ENCODE measurements around the gene UBL4A. TPM values are rescaled to one million over a fixed set of nuclear protein-coding genes. Genes with fewer than 3 reads are reported as not detected.

Gene UBL4A
- total and polyA plus RNA-seq, 9 of the 15 experiments (the other 6 are each of a cell fraction or from before 2014, with no cell fraction given) = 15.2 to 140 (median 100) TPM

DNA sequence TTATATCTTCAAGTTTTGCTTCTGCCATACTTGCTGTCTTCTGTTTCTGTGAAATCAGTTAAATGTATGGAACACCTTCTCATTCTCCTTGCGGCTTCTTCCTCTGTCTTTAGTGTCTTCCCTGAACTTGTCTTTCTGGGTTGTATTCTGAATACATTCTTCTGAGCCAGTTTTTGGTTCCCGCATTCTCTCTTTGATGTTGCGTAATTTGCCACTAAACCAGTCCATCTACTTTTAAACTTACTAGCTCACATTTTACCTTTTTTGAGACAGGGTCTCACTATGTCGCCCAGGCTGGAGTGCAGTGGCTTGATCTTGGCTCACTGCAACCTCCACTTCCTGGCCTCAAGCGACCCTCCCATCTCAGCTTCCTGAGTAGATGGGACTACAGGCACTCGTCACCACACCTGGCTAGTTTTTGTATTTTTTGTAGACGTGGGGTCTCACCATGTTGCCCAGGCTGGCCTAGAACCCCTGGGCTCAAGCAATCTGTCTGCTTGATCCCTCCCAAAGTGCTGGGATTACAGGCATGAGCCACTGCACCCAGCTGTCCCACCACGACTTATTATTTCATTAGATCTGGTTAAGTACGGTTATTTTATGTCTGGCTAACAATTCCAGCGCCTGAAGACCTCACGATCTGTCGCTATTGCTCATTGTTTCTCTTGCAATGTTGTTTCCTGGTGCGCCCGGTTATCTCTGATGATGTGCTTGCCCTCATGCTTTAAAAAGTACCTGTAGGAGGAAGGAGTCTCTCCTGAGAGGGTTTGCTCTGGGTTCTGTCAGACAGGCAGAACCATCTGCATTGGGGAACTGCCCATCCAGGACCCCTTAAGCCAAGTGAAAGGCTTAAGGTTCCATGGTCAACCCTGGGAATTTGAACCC lies 39.4 kb upstream of the UBL4A start:
- Histone ChIP-seq H3K4me3 (no peak overlapping the region), H4K20me1 (replicated peaks; ENCODE audit: control insufficient read depth, insufficient read depth, low read length) (no peaks in the 10 kb centered on the region), H3K9ac (ENCODE audit: insufficient read depth in 1 of 2, low read depth in 2 of 2, low read length in 2 of 2) (no peak overlapping the region), H3K9me1 (ENCODE audit: control insufficient read depth, insufficient read depth, low read length) (no peaks in the 10 kb centered on the region), H3K79me2 (ENCODE audit: control insufficient read depth, insufficient read depth, low read length) (no peaks in the 10 kb centered on the region), H3K4me1 (replicated peaks in 1 of 2; ENCODE audit: control insufficient read depth in 2 of 2, insufficient read depth in 2 of 2, low read length in 2 of 2) (peaks cover 8 to 16% of the 10 kb centered on the region in 2 experiments; a peak in 3 of 5 replicates), H3K4me2 (ENCODE audit: insufficient read depth, low read length) (no peak overlapping the region), H2AFZ (ENCODE audit: low read depth, low read length) (no peak overlapping the region), H3K27me3 (ENCODE audit: control insufficient read depth in 2 of 2, insufficient read depth in 2 of 2, low read length in 2 of 2) (no peaks in the 10 kb centered on the region), H3K36me3 (ENCODE audit: control insufficient read depth, insufficient read depth, low read length) (peaks cover 8% of the 10 kb centered on the region; the same call in 2 of the 3 replicates), H3K27ac (ENCODE audit: extremely low read depth, low read depth, low read length) (no peak overlapping the region), H3K9me3 (replicated peaks; ENCODE audit: control insufficient read depth, insufficient read depth, low read depth, low read length) (no peaks in the 10 kb centered on the region)
- no TSS peak for BruUV-seq (replicated peaks)
- CTCF ChIA-PET (ENCODE audit: low intra/inter-chr PET ratio) = no interaction called here
- in situ Hi-C loops (cut with MboI) (loop anchor here (25.0 kb wide), 1 partner anchor 364 kb away; no protein-coding TSS in a partner anchor), intact Hi-C loops (cut with micrococcal nuclease) (loop anchor here (5.0 kb wide), 2 partner anchors 34 to 99 kb away; partner anchors contain the start of genes ATP6AP1 and SLC10A3)
- 80% methylated on average over 13 of the region's 14 CpGs for WGBS (ENCODE audit: insufficient coverage, low coverage, missing lambda C conversion rate)
- no peak for ATAC-seq
- no peak for DNase-seq (ENCODE audit: extremely low read depth in 1 of 4, low spot score in 3 of 4)
- no peak for FAIRE-seq
- POLR2A ChIA-PET = interaction anchor here (1.0 kb wide), 1 partner anchor 155 kb away, joined by 3 read pairs; no protein-coding TSS in a partner anchor
- TF ChIP-seq ZFP30 (CRISPR knock-in tag; IDR thresholded peaks at IDR 0.05; ENCODE audit: borderline replicate concordance) = no peak
- TF ChIP-seq, protein P1, sequence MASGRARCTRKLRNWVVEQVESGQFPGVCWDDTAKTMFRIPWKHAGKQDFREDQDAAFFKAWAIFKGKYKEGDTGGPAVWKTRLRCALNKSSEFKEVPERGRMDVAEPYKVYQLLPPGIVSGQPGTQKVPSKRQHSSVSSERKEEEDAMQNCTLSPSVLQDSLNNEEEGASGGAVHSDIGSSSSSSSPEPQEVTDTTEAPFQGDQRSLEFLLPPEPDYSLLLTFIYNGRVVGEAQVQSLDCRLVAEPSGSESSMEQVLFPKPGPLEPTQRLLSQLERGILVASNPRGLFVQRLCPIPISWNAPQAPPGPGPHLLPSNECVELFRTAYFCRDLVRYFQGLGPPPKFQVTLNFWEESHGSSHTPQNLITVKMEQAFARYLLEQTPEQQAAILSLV (tag; IDR thresholded peaks at IDR 0.05) = peak; percentile 20; the same call in 1 of the 2 replicates
- no peak for TF ChIP-seq L3MBTL2 (IDR thresholded peaks at IDR 0.05)
- TF ChIP-seq POLR3A (IDR thresholded peaks at IDR 0.05; ENCODE audit: borderline replicate concordance, extremely low read depth, insufficient read depth, insufficient read length) = no peak
- no peak for TF ChIP-seq CEBPG (CRISPR knock-in tag; IDR thresholded peaks at IDR 0.05)
- peak in 1 of 2 experiments; percentile 74; a peak in 2 of 4 replicates for TF ChIP-seq CEBPG (tag; conservative IDR thresholded peaks at IDR 0.05 in 1 of 2, IDR thresholded peaks at IDR 0.05 in 1 of 2)
- TF ChIP-seq MYBL2 (IDR thresholded peaks at IDR 0.05; ENCODE audit: low read depth) = no peak
- TF ChIP-seq MYBL2 (CRISPR knock-in tag; IDR thresholded peaks at IDR 0.05; ENCODE audit: borderline replicate concordance) = no peak
- TF ChIP-seq ZNF121 (CRISPR knock-in tag; conservative IDR thresholded peaks at IDR 0.05) = peak; percentile 44; the same call in 1 of the 2 replicates
- no peak for TF ChIP-seq HSF4 (CRISPR knock-in tag; IDR thresholded peaks at IDR 0.05; ENCODE audit: borderline replicate concordance)
- peak; percentile 86 for TF ChIP-seq CEBPB (tag; IDR thresholded peaks at IDR 0.05)
